SK-N-SH treated with all-trans-retinoic acid at 6 μM for 48 hours (cell line): ENCODE data around the gene UBR2.

Source experiments
- ATAC-seq: fragments of 200-7000 bp; cut with Tn5 transposase; 3 replicates; pipeline ENCODE4 v1.9.1; 2020; ENCODE audit warnings: mild to moderate bottlenecking, moderate library complexity
- ARNTL ChIP-seq: fragments of 450-650 bp; formaldehyde crosslinking; IDR thresholded peaks from 2 replicates; pipeline ENCODE4 v1.5.0; 2020; ENCODE audit warnings: low read depth, mild to moderate bottlenecking, moderate library complexity, borderline replicate concordance
- BACH2 ChIP-seq: fragments of 250-450 bp; sonication (Bioruptor Pico); IDR thresholded peaks from 2 replicates; pipeline ENCODE4 v1.9.0; 2021; ENCODE audit warnings: mild to moderate bottlenecking, borderline replicate concordance
- CREB5 ChIP-seq: fragments of 250-450 bp; sonication (Bioruptor Pico); IDR thresholded peaks from 2 replicates; pipeline ENCODE4 v1.5.1; 2020; ENCODE audit warnings: low read depth, mild to moderate bottlenecking, moderate library complexity
- CSDC2 ChIP-seq: fragments of 250-450 bp; sonication (Bioruptor Pico); IDR thresholded peaks from 2 replicates; pipeline ENCODE4 v1.5.0; 2020; ENCODE audit warnings: mild to moderate bottlenecking, moderate library complexity
- CSRNP3 ChIP-seq: fragments of 250-450 bp; sonication (Bioruptor Pico); IDR thresholded peaks from 2 replicates; pipeline ENCODE4 v1.5.1; 2021; ENCODE audit warnings: mild to moderate bottlenecking, moderate library complexity
- ESRRG ChIP-seq: fragments of 250-450 bp; sonication (Bioruptor Pico); IDR thresholded peaks from 2 replicates; pipeline ENCODE4 v1.6.1; 2021; ENCODE audit warnings: mild to moderate bottlenecking
- GLIS3 ChIP-seq: fragments of 250-450 bp; sonication (Bioruptor Pico); IDR thresholded peaks from 2 replicates; pipeline ENCODE4 v1.5.0; 2020; ENCODE audit warnings: mild to moderate bottlenecking, moderate library complexity
- ISL1 ChIP-seq: fragments of 250-450 bp; sonication (Bioruptor Pico); IDR thresholded peaks from 2 replicates; pipeline ENCODE4 v2.1.2; 2022; ENCODE audit warnings: mild to moderate bottlenecking, moderate library complexity
- PATZ1 ChIP-seq: fragments of 250-450 bp; sonication (Bioruptor Pico); IDR thresholded peaks from 2 replicates; pipeline ENCODE4 v1.8.0; 2020; ENCODE audit warnings: mild to moderate bottlenecking, moderate library complexity, borderline replicate concordance
- POU6F1 ChIP-seq: fragments of 250-450 bp; sonication (Bioruptor Pico); IDR thresholded peaks from 2 replicates; pipeline ENCODE4 v1.8.0; 2021; ENCODE audit warnings: low read depth, mild to moderate bottlenecking, moderate library complexity, borderline replicate concordance
- PPARA ChIP-seq: fragments of 250-450 bp; sonication (Bioruptor Pico); IDR thresholded peaks from 2 replicates; pipeline ENCODE4 v1.5.0; 2020; ENCODE audit warnings: mild to moderate bottlenecking, borderline replicate concordance
- RARB ChIP-seq: fragments of 250-450 bp; sonication (Bioruptor Pico); IDR thresholded peaks from 2 replicates; pipeline ENCODE4 v1.8.0; 2021; ENCODE audit warnings: mild to moderate bottlenecking, moderate library complexity
- SNAI2 ChIP-seq: fragments of 250-450 bp; sonication (Bioruptor Pico); IDR thresholded peaks from 2 replicates; pipeline ENCODE4 v1.5.0; 2020; ENCODE audit warnings: mild to moderate bottlenecking, moderate library complexity
- TCF4 ChIP-seq: fragments of 250-450 bp; sonication (Bioruptor Pico); IDR thresholded peaks from 2 replicates; pipeline ENCODE4 v1.8.0; 2021; ENCODE audit warnings: mild to moderate bottlenecking, moderate library complexity, borderline replicate concordance
- TOX ChIP-seq: fragments of 250-450 bp; sonication (Bioruptor Pico); IDR thresholded peaks from 2 replicates; pipeline ENCODE4 v1.8.0; 2021; ENCODE audit warnings: mild to moderate bottlenecking, moderate library complexity, borderline replicate concordance
- TSHZ2 ChIP-seq: fragments of 250-450 bp; sonication (Bioruptor Pico); IDR thresholded peaks from 2 replicates; pipeline ENCODE4 v1.5.0; 2020; ENCODE audit warnings: mild to moderate bottlenecking, moderate library complexity
- ZC3H10 ChIP-seq: fragments of 250-450 bp; sonication (Bioruptor Pico); IDR thresholded peaks from 2 replicates; pipeline ENCODE4 v1.5.1; 2021; ENCODE audit warnings: mild to moderate bottlenecking, moderate library complexity
- ZFP3 ChIP-seq: fragments of 250-450 bp; sonication (Bioruptor Pico); IDR thresholded peaks from 2 replicates; pipeline ENCODE4 v1.5.0; 2020; ENCODE audit warnings: mild to moderate bottlenecking, moderate library complexity
- ZFP30 ChIP-seq: fragments of 450-650 bp; formaldehyde crosslinking; IDR thresholded peaks from 2 replicates; pipeline ENCODE4 v1.5.0; 2022; ENCODE audit warnings: mild to moderate bottlenecking, moderate library complexity
- ZNF565 ChIP-seq: fragments of 450-650 bp; formaldehyde crosslinking; conservative IDR thresholded peaks from 2 replicates; pipeline ENCODE4 v1.5.0; 2020; ENCODE audit warnings: low read depth, mild to moderate bottlenecking, moderate library complexity
- ZNF70 ChIP-seq: fragments of 450-650 bp; formaldehyde crosslinking; IDR thresholded peaks from 2 replicates; pipeline ENCODE4 v1.5.0; 2020; ENCODE audit warnings: mild to moderate bottlenecking, moderate library complexity
- ZNF8 ChIP-seq: fragments of 450-650 bp; formaldehyde crosslinking; IDR thresholded peaks from 2 replicates; pipeline ENCODE4 v1.5.0; 2020; ENCODE audit warnings: mild to moderate bottlenecking, moderate library complexity

UBR2 gene

GRCh38 chr6:42525206-42525605 lies 38.6 kb upstream of the UBR2 start (continued):
- TF ChIP-seq BACH2: no peak
- no peak for TF ChIP-seq ARNTL
- no peak for TF ChIP-seq PPARA (CRISPR knock-in tag)
- TF ChIP-seq TOX: no peak
- no peak for TF ChIP-seq ZNF565
- TF ChIP-seq, all 23 proteins: peak for 0

- no peak for ATAC-seq
- TF ChIP-seq ISL1 (CRISPR knock-in tag) (no peak), ZFP30 (no peak), GLIS3 (CRISPR knock-in tag) (no peak), TCF4 (CRISPR knock-in tag) (no peak), TSHZ2 (CRISPR knock-in tag) (no peak), SNAI2 (CRISPR knock-in tag) (no peak), PPARA (CRISPR knock-in tag) (no peak), ZNF8 (CRISPR knock-in tag) (no peak), ZNF70 (CRISPR knock-in tag) (no peak), RARB (CRISPR knock-in tag) (no peak), CSDC2 (CRISPR knock-in tag) (no peak), BACH2 (no peak), CREB5 (no peak), ZFP3 (CRISPR knock-in tag) (no peak), ESRRG (CRISPR knock-in tag) (no peak), POU6F1 (CRISPR knock-in tag) (no peak), CSRNP3 (CRISPR knock-in tag) (no peak), TOX (no peak), PATZ1 (no peak)
These were observed 37.2 kb upstream of the UBR2 start for GRCh38 chr6:42526616-42527015.

- no peak for ATAC-seq
- TF ChIP-seq CREB5: no peak
- TF ChIP-seq GLIS3 (CRISPR knock-in tag): no peak
- TF ChIP-seq ZNF8 (CRISPR knock-in tag): no peak
- no peak for TF ChIP-seq SNAI2 (CRISPR knock-in tag)
- no peak for TF ChIP-seq ISL1 (CRISPR knock-in tag)
- TF ChIP-seq ZC3H10 (CRISPR knock-in tag): no peak
- TF ChIP-seq POU6F1 (CRISPR knock-in tag): no peak
- no peak for TF ChIP-seq CSDC2 (CRISPR knock-in tag)
- TF ChIP-seq ESRRG (CRISPR knock-in tag): no peak
- no peak for TF ChIP-seq ZFP3 (CRISPR knock-in tag)
- TF ChIP-seq TSHZ2 (CRISPR knock-in tag): no peak
- TF ChIP-seq CSRNP3 (CRISPR knock-in tag): no peak
These were observed 36.6 kb upstream of the UBR2 start for GRCh38 chr6:42527204-42527603.
